HEK293T (cell line): ENCODE measurements around the gene BICC1.

Experiments used
- ARNT ChIP-seq: fragments of 450-650 bp; IDR thresholded peaks from 2 replicates; pipeline ENCODE4 v1.6.1; 2017; ENCODE audit warnings: mild to moderate bottlenecking
- BHLHE40 ChIP-seq: fragments of 450-650 bp; IDR thresholded peaks from 2 replicates; pipeline ENCODE4 v1.6.1; 2016; ENCODE audit warnings: mild to moderate bottlenecking, moderate library complexity, borderline replicate concordance
- CTBP1 ChIP-seq: fragments of 450-650 bp; IDR thresholded peaks from 2 replicates; pipeline ENCODE4 v1.6.1; 2016; ENCODE audit warnings: borderline replicate concordance
- ELF4 ChIP-seq: fragments of 450-650 bp; IDR thresholded peaks from 2 replicates; pipeline ENCODE4 v1.6.1; 2017; ENCODE audit warnings: antibody characterized with exemption
- FOXA1 ChIP-seq: fragments of 450-650 bp; IDR thresholded peaks from 2 replicates; pipeline ENCODE4 v1.6.1; 2016; ENCODE audit warnings: mild to moderate bottlenecking
- FOXK2 ChIP-seq: fragments of 450-650 bp; IDR thresholded peaks from 2 replicates; pipeline ENCODE4 v1.6.1; 2016; ENCODE audit warnings: mild to moderate bottlenecking
- FOXM1 ChIP-seq: fragments of 450-650 bp; IDR thresholded peaks from 2 replicates; pipeline ENCODE4 v1.6.1; 2017; ENCODE audit warnings: mild to moderate bottlenecking, borderline replicate concordance
- L3MBTL2 ChIP-seq: fragments of 450-650 bp; conservative IDR thresholded peaks from 2 replicates; pipeline ENCODE4 v1.6.1; 2016; ENCODE audit warnings: mild to moderate bottlenecking
- NFRKB ChIP-seq: fragments of 450-650 bp; IDR thresholded peaks from 2 replicates; pipeline ENCODE4 v1.6.1; 2016; ENCODE audit warnings: mild to moderate bottlenecking, moderate library complexity
- SP1 ChIP-seq: fragments of 450-650 bp; IDR thresholded peaks from 2 replicates; pipeline ENCODE4 v1.6.1; 2017
- SUZ12 ChIP-seq: fragments of 450-650 bp; IDR thresholded peaks from 2 replicates; pipeline ENCODE4 v1.6.1; 2016; ENCODE audit warnings: mild to moderate bottlenecking
- TARDBP ChIP-seq: fragments of 450-650 bp; IDR thresholded peaks from 2 replicates; pipeline ENCODE4 v1.6.1; 2016
- TF ChIP-seq, protein P1 (sequence below): fragments of 450-650 bp; IDR thresholded peaks from 2 replicates; pipeline ENCODE4 v1.6.1; 2016

DNA sequence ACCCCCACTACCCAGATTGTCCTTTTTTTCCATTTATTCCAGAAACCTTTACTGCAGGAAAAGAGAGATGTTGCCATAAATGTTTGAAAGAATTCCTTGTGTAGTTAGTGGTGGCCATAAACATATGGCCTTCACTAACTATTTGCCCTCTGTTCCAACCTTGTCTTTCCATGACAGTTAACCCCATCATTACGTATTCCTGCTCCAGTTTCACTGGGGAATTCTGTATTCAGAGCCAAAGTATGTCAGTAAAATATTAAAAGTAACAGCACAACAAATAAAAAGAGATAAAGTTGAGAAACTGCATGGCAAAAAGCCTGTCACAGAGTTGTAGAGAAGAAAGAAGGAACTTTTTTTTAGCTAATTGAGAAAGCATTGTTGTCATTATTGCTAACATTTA, 261.3 kb downstream of the BICC1 start:
- no peak for TF ChIP-seq SP1
- TF ChIP-seq ELF4 = no peak
- TF ChIP-seq TARDBP = no peak
- no peak for TF ChIP-seq FOXK2
- TF ChIP-seq NFRKB = no peak
- no peak for TF ChIP-seq SUZ12
- no peak for TF ChIP-seq FOXM1
- no peak for TF ChIP-seq BHLHE40
- TF ChIP-seq FOXA1 = no peak
- TF ChIP-seq, protein P1, sequence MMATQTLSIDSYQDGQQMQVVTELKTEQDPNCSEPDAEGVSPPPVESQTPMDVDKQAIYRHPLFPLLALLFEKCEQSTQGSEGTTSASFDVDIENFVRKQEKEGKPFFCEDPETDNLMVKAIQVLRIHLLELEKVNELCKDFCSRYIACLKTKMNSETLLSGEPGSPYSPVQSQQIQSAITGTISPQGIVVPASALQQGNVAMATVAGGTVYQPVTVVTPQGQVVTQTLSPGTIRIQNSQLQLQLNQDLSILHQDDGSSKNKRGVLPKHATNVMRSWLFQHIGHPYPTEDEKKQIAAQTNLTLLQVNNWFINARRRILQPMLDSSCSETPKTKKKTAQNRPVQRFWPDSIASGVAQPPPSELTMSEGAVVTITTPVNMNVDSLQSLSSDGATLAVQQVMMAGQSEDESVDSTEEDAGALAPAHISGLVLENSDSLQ = no peak
- TF ChIP-seq ARNT = no peak
- TF ChIP-seq L3MBTL2 = no peak
- no peak for TF ChIP-seq CTBP1
